Mesendoderm (in vitro differentiated cells): Measurements from ENCODE around the gene CNIH2.

Experiments used
- DNase-seq: peaks from one replicate; pipeline ENCODE4 v3.0.0; 2013
- H2AK5ac ChIP-seq: 2 replicates; pipeline ENCODE4 v1.6.1; 2013; ENCODE audit warnings: low read length, inconsistent platforms
- H2BK120ac ChIP-seq: 2 replicates; pipeline ENCODE4 v1.6.1; 2013; ENCODE audit warnings: low read depth, mild to moderate bottlenecking, low read length, moderate library complexity, mixed read lengths
- H2BK15ac ChIP-seq: replicated peaks from 2 replicates; pipeline ENCODE4 v1.6.1; 2013; ENCODE audit warnings: low read depth, mild to moderate bottlenecking, moderate library complexity
- H2BK5ac ChIP-seq: 2 replicates; pipeline ENCODE4 v1.6.1; 2013; ENCODE audit warnings: low read length, inconsistent platforms
- H3K18ac ChIP-seq: 2 replicates; pipeline ENCODE4 v1.6.1; 2013; ENCODE audit warnings: mild to moderate bottlenecking, low read length, mixed read lengths
- H3K23ac ChIP-seq: one replicate; pipeline ENCODE4 v1.6.1; 2013; ENCODE audit warnings: low read length
- H3K27ac ChIP-seq: 2 replicates; pipeline ENCODE4 v1.5.1; 2013; ENCODE audit warnings: low read depth, mild to moderate bottlenecking, inconsistent platforms, low read length, moderate library complexity
- H3K27me3 ChIP-seq: 2 replicates; pipeline ENCODE4 v1.6.1; 2013; ENCODE audit warnings: low read length, control low read depth, mild to moderate bottlenecking, inconsistent platforms; ENCODE audit not compliant: insufficient read depth, poor library complexity
- H3K36me3 ChIP-seq: 2 replicates; pipeline ENCODE4 v1.6.1; 2013; ENCODE audit warnings: low read length, inconsistent platforms; ENCODE audit not compliant: control insufficient read depth, insufficient read depth
- H3K4ac ChIP-seq: one replicate; pipeline ENCODE4 v1.6.1; 2013; ENCODE audit warnings: low read depth, mild to moderate bottlenecking, low read length, moderate library complexity
- H3K4me1 ChIP-seq: 2 replicates; pipeline ENCODE4 v1.6.1; 2013; ENCODE audit warnings: low read depth, low read length, inconsistent platforms; ENCODE audit not compliant: control insufficient read depth
- H3K4me2 ChIP-seq: 2 replicates; pipeline ENCODE4 v1.6.1; 2013; ENCODE audit warnings: low read length
- H3K4me3 ChIP-seq: 2 replicates; pipeline ENCODE4 v1.5.1; 2013; ENCODE audit warnings: mild to moderate bottlenecking, low read length
- H3K56ac ChIP-seq: one replicate; pipeline ENCODE4 v1.6.1; 2013; ENCODE audit warnings: low read length
- H3K79me1 ChIP-seq: 2 replicates; pipeline ENCODE4 v1.6.1; 2013; ENCODE audit warnings: low read length, inconsistent platforms
- H3K79me2 ChIP-seq: 2 replicates; pipeline ENCODE4 v1.6.1; 2013; ENCODE audit warnings: mild to moderate bottlenecking, low read length; ENCODE audit not compliant: control insufficient read depth, insufficient read depth
- H3K9ac ChIP-seq: 2 replicates; pipeline ENCODE4 v1.6.1; 2013; ENCODE audit warnings: low read length, inconsistent platforms
- H4K5ac ChIP-seq: one replicate; pipeline ENCODE4 v1.6.1; 2013; ENCODE audit warnings: low read length
- H4K8ac ChIP-seq: one replicate; pipeline ENCODE4 v1.6.1; 2013; ENCODE audit warnings: low read depth, mild to moderate bottlenecking, control low read depth, low read length, moderate library complexity
- WGBS: extraction: QIAGEN DNeasy Blood & Tissue Kit; methylation state at CpG from one replicate; pipeline ENCODE4 v1.1.7; 2013; ENCODE audit warnings: low lambda C conversion rate, missing lambda C conversion rate; ENCODE audit not compliant: insufficient coverage; ENCODE audit errors: extremely low coverage; 5-methylcytosine and 5-hydroxymethylcytosine counted together

The CNIH2 gene

DNA sequence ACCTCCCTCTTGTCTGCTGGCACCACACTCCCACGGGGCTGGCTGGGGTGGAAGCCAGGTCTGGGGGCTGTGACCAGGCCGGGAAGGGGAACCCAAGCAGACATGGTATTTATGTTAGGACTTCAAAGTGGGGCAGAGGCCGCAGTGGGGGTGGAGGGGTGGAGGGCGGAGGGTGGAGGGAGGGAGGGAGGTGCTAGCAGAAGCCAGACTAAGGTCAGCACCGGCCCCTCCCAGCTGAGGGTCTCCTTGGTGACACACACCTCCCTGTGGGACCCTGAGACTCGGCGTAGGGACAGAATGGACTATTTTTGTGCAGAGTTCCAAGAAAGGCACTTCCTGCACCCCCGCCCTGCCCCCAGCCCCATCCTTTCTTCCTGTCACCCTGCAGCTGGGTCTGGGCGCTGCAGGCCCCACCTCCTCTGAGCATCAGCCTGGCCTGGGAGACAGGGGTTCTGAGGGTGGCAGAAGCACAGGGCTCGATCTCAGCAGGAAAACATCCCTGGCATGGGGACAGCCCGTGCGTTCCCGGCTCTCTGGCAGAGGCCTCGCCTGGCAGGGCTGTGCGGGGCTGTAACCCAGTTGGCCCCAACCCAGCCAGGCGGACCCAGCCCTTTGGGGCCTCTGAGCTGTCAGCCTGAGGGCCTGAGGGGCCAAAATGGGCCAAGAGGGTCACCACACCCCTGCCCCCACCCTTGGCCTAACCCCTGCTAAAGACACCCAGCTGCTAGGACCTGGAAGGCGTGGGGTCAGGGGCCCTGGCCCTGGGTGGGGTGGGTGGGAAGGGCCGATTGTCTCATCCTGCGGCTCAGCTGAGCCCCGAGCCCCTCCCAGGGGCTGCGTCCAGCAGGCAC lies 48.5 kb downstream of the CNIH2 start:
- no peak overlapping the region for H2BK5ac ChIP-seq
- H3K36me3 ChIP-seq, result no peaks in the 10 kb centered on the region

DNA sequence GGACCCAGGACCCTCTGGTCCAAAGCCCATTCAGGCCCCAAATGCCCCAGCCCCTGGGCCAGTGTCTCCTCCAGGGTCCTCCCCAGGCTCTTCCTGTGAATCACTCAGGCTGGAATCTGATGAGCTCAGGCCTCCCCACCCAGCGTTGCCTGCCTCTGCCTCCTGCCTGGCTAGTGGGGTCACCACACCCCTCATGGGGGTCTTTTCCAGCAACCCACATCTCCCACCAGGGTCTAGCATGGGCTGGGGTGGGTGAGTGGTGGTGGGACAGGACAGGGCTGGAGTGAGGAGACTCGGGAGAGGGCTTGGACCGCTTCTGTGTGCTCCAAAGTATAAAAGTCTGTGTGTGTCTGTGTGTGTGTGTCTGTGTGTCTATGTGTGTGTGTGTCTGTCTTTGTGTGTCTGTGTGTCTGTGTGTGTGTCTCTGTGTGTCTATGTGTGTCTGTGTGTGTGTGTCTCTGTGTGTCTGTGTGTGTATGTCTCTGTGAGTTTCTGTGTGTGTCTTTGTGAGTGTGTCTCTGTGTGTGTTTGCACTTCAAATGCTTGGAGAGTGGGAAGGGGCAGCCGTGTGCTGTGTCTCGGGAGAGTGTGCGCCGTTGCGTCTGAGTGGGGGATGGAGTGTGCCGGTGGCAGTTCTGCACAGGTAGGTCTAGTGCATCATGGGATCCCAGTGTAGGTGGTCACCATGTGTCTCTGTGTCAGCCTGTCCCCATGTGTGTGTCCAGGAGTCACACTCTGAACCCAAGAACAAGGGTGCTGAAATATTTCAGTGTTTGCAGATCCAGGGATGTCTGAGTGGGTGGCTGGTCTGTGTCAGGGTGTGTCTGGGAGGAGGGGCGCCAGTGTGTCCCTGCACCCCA lies 49.4 kb downstream of the CNIH2 start:
- peak overlapping the region; percentile 93 for H2AK5ac ChIP-seq
- no peak overlapping the region for H3K23ac ChIP-seq
- peak; percentile 67 for DNase-seq
- H4K8ac ChIP-seq, result no peak overlapping the region
- H3K27ac ChIP-seq, result no peak overlapping the region
- peaks cover 8% of the 10 kb centered on the region for H3K4me1 ChIP-seq
- H3K27me3 ChIP-seq, result no peaks in the 10 kb centered on the region
- H2BK15ac ChIP-seq, result no peak overlapping the region
- H4K5ac ChIP-seq, result no peak overlapping the region
- H3K18ac ChIP-seq, result peak overlapping the region; percentile 5
- peak overlapping the region; percentile 6 for H3K9ac ChIP-seq
- H3K4me2 ChIP-seq, result no peak overlapping the region
- H2BK120ac ChIP-seq, result no peak overlapping the region
- H3K56ac ChIP-seq, result peak overlapping the region; percentile 72
- H3K4ac ChIP-seq, result peak overlapping the region; percentile 11
- WGBS, result no CpG with 5 or more reads among the region's 10 CpGs
- H3K79me2 ChIP-seq, result no peaks in the 10 kb centered on the region
- no peaks in the 10 kb centered on the region for H3K79me1 ChIP-seq
- no peak overlapping the region for H3K4me3 ChIP-seq
- no peaks in the 10 kb centered on the region for H3K36me3 ChIP-seq
- peak overlapping the region; percentile 45 for H2BK5ac ChIP-seq

More for the DNA sequence above, 48.5 kb downstream of the CNIH2 start:
- Histone ChIP-seq H3K4me3 (no peak overlapping the region), H3K56ac (no peak overlapping the region), H3K23ac (no peak overlapping the region), H4K8ac (no peak overlapping the region), H3K9ac (no peak overlapping the region), H3K79me2 (no peaks in the 10 kb centered on the region), H3K4me2 (no peak overlapping the region), H3K4me1 (peaks cover 8% of the 10 kb centered on the region), H2BK120ac (no peak overlapping the region), H3K4ac (peak overlapping the region; percentile 11), H3K27ac (no peak overlapping the region), H3K18ac (peak overlapping the region; percentile 5), H3K79me1 (no peaks in the 10 kb centered on the region), H2AK5ac (no peak overlapping the region), H2BK15ac (no peak overlapping the region), H4K5ac (no peak overlapping the region), H3K27me3 (no peaks in the 10 kb centered on the region)
- no CpG with 5 or more reads among the region's 21 CpGs for WGBS
- no peak for DNase-seq

DNA sequence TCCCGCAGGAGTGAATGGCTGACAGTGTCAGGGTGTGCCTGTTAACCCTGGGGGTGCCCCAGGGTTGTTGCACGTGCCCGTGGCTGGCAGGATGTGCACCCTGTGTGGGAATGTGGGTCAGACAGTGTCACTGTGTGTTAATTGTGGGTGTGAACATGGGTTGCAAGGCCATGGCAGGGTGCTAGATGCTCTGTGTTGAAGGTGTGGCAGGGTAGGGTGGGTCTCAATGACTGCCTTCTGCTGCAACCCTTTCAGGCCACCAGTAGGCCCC lies 50.0 kb downstream of the CNIH2 start:
- no peak overlapping the region for H2BK120ac ChIP-seq
- H3K4me2 ChIP-seq, result no peak overlapping the region
- H3K27ac ChIP-seq, result no peak overlapping the region
- H2BK5ac ChIP-seq, result no peak overlapping the region
- H4K8ac ChIP-seq, result no peak overlapping the region
- no peak for DNase-seq
- no peak overlapping the region for H3K4me3 ChIP-seq
- H3K4me1 ChIP-seq, result peaks cover 8% of the 10 kb centered on the region
- no peak overlapping the region for H2BK15ac ChIP-seq
- H3K4ac ChIP-seq, result no peak overlapping the region
- WGBS, result no CpG with 5 or more reads among the region's 3 CpGs
- peak overlapping the region; percentile 93 for H2AK5ac ChIP-seq
- H3K9ac ChIP-seq, result no peak overlapping the region
- H3K36me3 ChIP-seq, result no peaks in the 10 kb centered on the region
- no peak overlapping the region for H4K5ac ChIP-seq
- H3K23ac ChIP-seq, result no peak overlapping the region
- H3K27me3 ChIP-seq, result no peaks in the 10 kb centered on the region
- no peaks in the 10 kb centered on the region for H3K79me1 ChIP-seq
- peak overlapping the region; percentile 72 for H3K56ac ChIP-seq
- no peaks in the 10 kb centered on the region for H3K79me2 ChIP-seq
- H3K18ac ChIP-seq, result no peak overlapping the region

DNA sequence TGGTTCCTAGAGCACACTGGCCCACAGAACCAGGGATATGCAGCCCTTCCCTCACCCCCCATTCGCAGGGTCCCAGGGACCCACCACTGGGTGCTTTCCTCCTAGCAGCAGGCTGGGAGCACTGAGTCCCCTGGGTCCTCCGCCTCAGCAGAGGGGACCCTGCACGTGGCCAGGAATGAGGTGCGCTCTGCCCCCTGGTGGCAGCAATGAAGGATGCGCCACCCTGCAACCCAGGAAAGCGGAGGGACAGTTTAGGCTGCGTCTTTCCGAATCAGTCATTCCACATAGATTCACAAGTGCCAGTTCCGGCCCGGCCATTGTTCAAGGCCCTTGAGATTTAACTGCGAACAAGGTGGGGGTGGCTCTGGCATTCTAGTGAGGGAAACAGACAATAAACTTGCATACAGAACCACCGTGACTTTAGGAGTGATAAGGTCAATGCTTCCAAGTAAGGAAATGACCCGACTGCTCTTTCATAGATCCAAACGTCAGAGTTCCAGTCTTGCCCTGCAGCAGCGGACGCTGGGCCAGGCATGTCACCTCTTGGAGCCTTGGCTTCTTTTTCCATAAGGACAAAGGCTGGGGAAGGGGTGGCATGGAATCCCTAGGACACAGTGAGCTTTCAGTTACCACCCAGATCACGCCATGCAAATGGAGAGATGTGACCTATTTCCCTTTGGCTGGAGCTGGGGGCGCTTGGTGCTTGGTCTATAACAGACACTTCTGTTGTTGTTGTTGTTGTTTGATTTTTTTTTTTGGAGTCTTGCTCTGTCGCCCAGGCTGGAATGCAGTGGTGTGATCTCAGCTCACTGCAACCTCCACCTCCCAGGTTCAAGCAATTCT lies 50.5 kb downstream of the CNIH2 start:
- Histone ChIP-seq H3K79me1 (no peaks in the 10 kb centered on the region), H3K4ac (no peak overlapping the region), H2BK5ac (peak overlapping the region; percentile 43), H3K9ac (peak overlapping the region; percentile 50), H3K23ac (no peak overlapping the region), H2BK15ac (no peak overlapping the region), H3K27me3 (no peaks in the 10 kb centered on the region), H3K4me2 (peak overlapping the region; percentile 14), H3K36me3 (no peaks in the 10 kb centered on the region), H3K56ac (peak overlapping the region; percentile 81), H3K4me3 (no peak overlapping the region), H3K79me2 (no peaks in the 10 kb centered on the region), H2BK120ac (no peak overlapping the region), H3K18ac (no peak overlapping the region), H2AK5ac (no peak overlapping the region), H3K27ac (peak overlapping the region; percentile 2), H4K5ac (no peak overlapping the region), H4K8ac (no peak overlapping the region), H3K4me1 (peaks cover 8% of the 10 kb centered on the region)
- DNase-seq, result peak; percentile 93
- no CpG with 5 or more reads among the region's 19 CpGs for WGBS

DNA sequence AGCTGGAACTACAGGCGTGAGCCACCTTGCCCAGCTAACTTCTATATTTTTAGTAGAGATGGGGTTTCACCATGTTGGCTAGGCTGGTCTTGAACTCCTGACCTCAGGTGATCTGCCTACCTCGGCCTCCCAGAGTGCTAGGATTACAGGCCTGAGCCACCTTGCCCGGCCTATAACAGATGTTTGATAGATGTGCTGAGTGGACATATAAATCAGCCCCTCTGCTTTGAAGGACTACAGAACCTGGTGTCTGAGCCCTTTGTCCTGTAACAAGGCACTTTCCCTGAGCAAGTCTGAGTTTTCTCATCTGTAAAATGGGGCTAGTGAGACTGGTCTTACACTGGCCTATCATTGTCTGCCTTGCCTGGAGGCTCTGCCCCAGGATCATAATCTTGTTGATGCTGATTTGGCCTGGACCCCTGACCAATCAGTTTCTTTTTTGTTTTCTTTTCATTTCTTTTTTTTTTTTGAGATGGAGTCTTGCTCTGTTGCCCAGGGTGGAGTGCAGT lies 51.2 kb downstream of the CNIH2 start:
- no peak overlapping the region for H3K4me2 ChIP-seq
- no peak overlapping the region for H2BK5ac ChIP-seq
- H2BK120ac ChIP-seq, result no peak overlapping the region
- H3K4me1 ChIP-seq, result peaks cover 8% of the 10 kb centered on the region
- no peak overlapping the region for H4K8ac ChIP-seq
- no peaks in the 10 kb centered on the region for H3K36me3 ChIP-seq
- H3K79me1 ChIP-seq, result no peaks in the 10 kb centered on the region
- H3K4me3 ChIP-seq, result no peak overlapping the region
- no peak overlapping the region for H2AK5ac ChIP-seq
- no CpG with 5 or more reads among the region's 3 CpGs for WGBS
- no peak overlapping the region for H3K27ac ChIP-seq
- no peak for DNase-seq
- no peak overlapping the region for H3K18ac ChIP-seq
- H3K56ac ChIP-seq, result no peak overlapping the region
- H3K79me2 ChIP-seq, result no peaks in the 10 kb centered on the region
- no peak overlapping the region for H2BK15ac ChIP-seq
- H4K5ac ChIP-seq, result no peak overlapping the region
- no peak overlapping the region for H3K9ac ChIP-seq
- no peak overlapping the region for H3K4ac ChIP-seq
- H3K27me3 ChIP-seq, result no peaks in the 10 kb centered on the region
- no peak overlapping the region for H3K23ac ChIP-seq
